Measurements from ENCODE around the gene MRTFA. TPM values are rescaled to one million over a fixed set of nuclear protein-coding genes. Genes with fewer than 3 reads are reported as not detected.

The MRTFA gene
- polyA plus RNA-seq, 2 donors: 10.7 to 16.5 TPM

DNA sequence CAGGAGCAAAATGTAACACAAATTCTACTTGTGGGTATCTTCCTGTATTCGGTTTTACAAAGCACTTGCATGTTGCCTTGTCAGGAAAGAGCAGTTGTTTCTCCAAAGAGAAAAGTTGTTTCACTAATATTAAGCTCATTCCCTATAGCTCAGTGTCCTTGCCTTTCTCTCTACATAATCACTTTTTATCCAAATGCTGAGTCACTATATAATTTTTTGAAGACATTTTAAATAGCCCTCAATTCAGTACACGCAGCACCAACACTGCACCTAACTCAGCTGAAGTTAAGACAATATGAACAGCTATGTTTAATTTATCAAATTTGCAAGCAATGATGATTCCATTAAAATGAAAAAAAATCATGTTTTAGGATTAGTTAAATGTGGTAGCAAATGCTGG, 14.5 kb upstream of the MRTFA start:
- 51 to 64% methylated on average over 2 of the region's 2 CpGs for WGBS, 2 donors
- peak overlapping the region in 1 of 2 donors; percentile 99 for H3K27ac ChIP-seq (ENCODE audit: low read depth in 2 of 2, low read length in 1 of 2)
- H3K9me3 ChIP-seq (ENCODE audit: control insufficient read depth in 2 of 2, insufficient read depth in 1 of 2, low read depth in 1 of 2, low read length in 1 of 2): no peaks in the 10 kb centered on the region
- no peak overlapping the region for H3K4me3 ChIP-seq (ENCODE audit: low read depth in 1 of 2, low read length in 2 of 2)
- H3K27me3 ChIP-seq (ENCODE audit: control insufficient read depth in 1 of 2, insufficient read depth in 2 of 2, low read length in 2 of 2): no peaks in the 10 kb centered on the region
- H3K4me1 ChIP-seq (ENCODE audit: control insufficient read depth in 2 of 2, insufficient read depth in 2 of 2, low read length in 1 of 2): peaks cover 3 to 16% of the 10 kb centered on the region in 2 donors
- H3K36me3 ChIP-seq (ENCODE audit: control insufficient read depth in 2 of 2, insufficient read depth in 2 of 2, low read length in 1 of 2): no peaks in the 10 kb centered on the region

DNA sequence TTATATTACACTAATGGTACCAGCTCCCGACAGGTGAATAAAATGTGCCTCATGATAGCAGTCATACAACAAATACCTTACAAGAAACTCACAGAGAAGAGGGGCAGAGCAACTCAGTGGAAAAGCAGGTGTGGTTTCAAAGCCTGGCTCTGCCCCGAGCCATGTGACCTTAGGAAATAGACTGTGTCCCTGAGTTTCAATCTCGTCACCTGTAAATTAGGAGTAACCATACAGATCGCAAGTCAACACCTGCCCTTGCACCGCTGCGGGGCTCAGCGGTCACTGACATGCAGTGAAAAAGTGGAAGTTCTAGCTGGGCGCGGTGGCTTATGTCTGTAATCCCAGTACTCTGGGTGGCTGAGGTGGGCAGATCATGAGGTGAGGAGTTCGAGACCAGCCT, 11.9 kb upstream of the MRTFA start:
- no peaks in the 10 kb centered on the region for H3K36me3 ChIP-seq (ENCODE audit: control insufficient read depth in 2 of 2, insufficient read depth in 2 of 2, low read length in 1 of 2)
- no peaks in the 10 kb centered on the region for H3K9me3 ChIP-seq (ENCODE audit: control insufficient read depth in 2 of 2, insufficient read depth in 1 of 2, low read depth in 1 of 2, low read length in 1 of 2)
- no peak overlapping the region for H3K4me3 ChIP-seq (ENCODE audit: low read depth in 1 of 2, low read length in 2 of 2)
- H3K27me3 ChIP-seq (ENCODE audit: control insufficient read depth in 1 of 2, insufficient read depth in 2 of 2, low read length in 2 of 2): no peaks in the 10 kb centered on the region
- H3K4me1 ChIP-seq (ENCODE audit: control insufficient read depth in 2 of 2, insufficient read depth in 2 of 2, low read length in 1 of 2): peaks cover 3 to 9% of the 10 kb centered on the region in 2 donors
- WGBS, 2 donors: 60 to 68% methylated on average over 10 of the region's 10 CpGs
- H3K27ac ChIP-seq (ENCODE audit: low read depth in 2 of 2, low read length in 1 of 2): peak overlapping the region; percentile 73 to 86

GRCh38 chr22:40645579-40646197, 9.2 kb upstream of the MRTFA start:
- 55 to 59% methylated on average over 4 of the region's 4 CpGs for WGBS, 2 donors
- Histone ChIP-seq H3K36me3 (ENCODE audit: control insufficient read depth in 2 of 2, insufficient read depth in 2 of 2, low read length in 1 of 2) (no peaks in the 10 kb centered on the region), H3K27ac (ENCODE audit: low read depth in 2 of 2, low read length in 1 of 2) (peak overlapping the region in 1 of 2 donors; percentile 31), H3K4me3 (ENCODE audit: low read depth in 1 of 2, low read length in 2 of 2) (no peak overlapping the region), H3K4me1 (ENCODE audit: control insufficient read depth in 2 of 2, insufficient read depth in 2 of 2, low read length in 1 of 2) (peaks cover 0 to 2% of the 10 kb centered on the region in 2 donors), H3K9me3 (ENCODE audit: control insufficient read depth in 2 of 2, insufficient read depth in 1 of 2, low read depth in 1 of 2, low read length in 1 of 2) (no peaks in the 10 kb centered on the region), H3K27me3 (ENCODE audit: control insufficient read depth in 1 of 2, insufficient read depth in 2 of 2, low read length in 2 of 2) (no peaks in the 10 kb centered on the region)

DNA sequence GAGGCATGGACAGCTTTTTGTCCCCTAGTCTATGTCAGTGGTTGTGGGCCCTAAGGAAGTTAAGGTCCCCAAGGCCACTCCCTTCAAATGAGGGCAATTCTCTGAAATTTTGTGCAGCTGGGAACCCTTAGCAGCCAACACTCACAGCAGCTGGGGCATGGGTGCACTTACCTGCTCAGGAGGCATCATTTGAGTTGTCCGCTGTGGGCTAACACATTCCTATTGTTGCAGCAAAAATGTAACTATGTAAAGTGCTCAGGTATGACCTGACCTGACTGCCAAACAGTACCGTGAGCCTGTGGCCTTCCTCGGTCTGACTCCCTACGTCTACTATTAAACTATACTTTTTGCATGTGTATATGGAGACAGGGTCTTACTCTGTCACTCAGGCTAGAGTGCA, 5.8 kb upstream of the MRTFA start:
- WGBS, 2 donors: 94% methylated on average over 4 of the region's 4 CpGs
- H3K4me1 ChIP-seq (ENCODE audit: control insufficient read depth in 2 of 2, insufficient read depth in 2 of 2, low read length in 1 of 2): peaks cover 0 to 5% of the 10 kb centered on the region in 2 donors
- no peak overlapping the region for H3K27ac ChIP-seq (ENCODE audit: low read depth in 2 of 2, low read length in 1 of 2)
- no peak overlapping the region for H3K4me3 ChIP-seq (ENCODE audit: low read depth in 1 of 2, low read length in 2 of 2)
- no peaks in the 10 kb centered on the region for H3K27me3 ChIP-seq (ENCODE audit: control insufficient read depth in 1 of 2, insufficient read depth in 2 of 2, low read length in 2 of 2)
- no peaks in the 10 kb centered on the region for H3K9me3 ChIP-seq (ENCODE audit: control insufficient read depth in 2 of 2, insufficient read depth in 1 of 2, low read depth in 1 of 2, low read length in 1 of 2)
- no peaks in the 10 kb centered on the region for H3K36me3 ChIP-seq (ENCODE audit: control insufficient read depth in 2 of 2, insufficient read depth in 2 of 2, low read length in 1 of 2)

- H3K27ac ChIP-seq (ENCODE audit: low read depth in 2 of 2, low read length in 1 of 2): no peak overlapping the region
- H3K9me3 ChIP-seq (ENCODE audit: control insufficient read depth in 2 of 2, insufficient read depth in 1 of 2, low read depth in 1 of 2, low read length in 1 of 2): no peaks in the 10 kb centered on the region
- H3K36me3 ChIP-seq (ENCODE audit: control insufficient read depth in 2 of 2, insufficient read depth in 2 of 2, low read length in 1 of 2): no peaks in the 10 kb centered on the region
- no peak overlapping the region for H3K4me3 ChIP-seq (ENCODE audit: low read depth in 1 of 2, low read length in 2 of 2)
- H3K4me1 ChIP-seq (ENCODE audit: control insufficient read depth in 2 of 2, insufficient read depth in 2 of 2, low read length in 1 of 2): peaks cover 0 to 5% of the 10 kb centered on the region in 2 donors
- H3K27me3 ChIP-seq (ENCODE audit: control insufficient read depth in 1 of 2, insufficient read depth in 2 of 2, low read length in 2 of 2): no peaks in the 10 kb centered on the region
- WGBS, 2 donors: 93% methylated on average over 6 of the region's 6 CpGs
Measured at GRCh38 chr22:40641269-40641668, 4.8 kb upstream of the MRTFA start.

DNA sequence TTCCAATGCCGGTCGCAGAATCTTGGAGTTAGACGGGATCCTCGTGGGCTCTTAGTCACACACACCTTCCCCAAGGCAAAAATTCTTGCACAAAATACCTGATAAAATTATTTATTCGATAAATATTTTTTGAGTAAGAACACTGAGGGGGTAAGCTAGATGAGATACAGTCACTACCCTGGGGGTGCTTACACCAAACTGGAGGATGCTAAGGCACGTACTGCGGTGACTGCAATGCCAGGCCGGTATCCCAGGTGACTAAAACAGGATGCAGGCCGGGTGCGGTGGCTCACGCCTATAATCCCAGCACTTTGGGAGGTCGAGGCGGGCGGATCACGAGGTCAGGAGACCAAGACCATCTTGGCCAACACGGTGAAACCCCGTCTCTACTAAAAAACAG, 1.7 kb upstream of the MRTFA start:
- WGBS, 2 donors: 88 to 94% methylated on average over 16 to 17 of the region's 17 CpGs
- Histone ChIP-seq H3K4me3 (ENCODE audit: low read depth in 1 of 2, low read length in 2 of 2) (no peak overlapping the region), H3K27me3 (ENCODE audit: control insufficient read depth in 1 of 2, insufficient read depth in 2 of 2, low read length in 2 of 2) (no peaks in the 10 kb centered on the region), H3K27ac (ENCODE audit: low read depth in 2 of 2, low read length in 1 of 2) (no peak overlapping the region), H3K4me1 (ENCODE audit: control insufficient read depth in 2 of 2, insufficient read depth in 2 of 2, low read length in 1 of 2) (peaks cover 0 to 9% of the 10 kb centered on the region in 2 donors), H3K36me3 (ENCODE audit: control insufficient read depth in 2 of 2, insufficient read depth in 2 of 2, low read length in 1 of 2) (no peaks in the 10 kb centered on the region), H3K9me3 (ENCODE audit: control insufficient read depth in 2 of 2, insufficient read depth in 1 of 2, low read depth in 1 of 2, low read length in 1 of 2) (no peaks in the 10 kb centered on the region)

DNA sequence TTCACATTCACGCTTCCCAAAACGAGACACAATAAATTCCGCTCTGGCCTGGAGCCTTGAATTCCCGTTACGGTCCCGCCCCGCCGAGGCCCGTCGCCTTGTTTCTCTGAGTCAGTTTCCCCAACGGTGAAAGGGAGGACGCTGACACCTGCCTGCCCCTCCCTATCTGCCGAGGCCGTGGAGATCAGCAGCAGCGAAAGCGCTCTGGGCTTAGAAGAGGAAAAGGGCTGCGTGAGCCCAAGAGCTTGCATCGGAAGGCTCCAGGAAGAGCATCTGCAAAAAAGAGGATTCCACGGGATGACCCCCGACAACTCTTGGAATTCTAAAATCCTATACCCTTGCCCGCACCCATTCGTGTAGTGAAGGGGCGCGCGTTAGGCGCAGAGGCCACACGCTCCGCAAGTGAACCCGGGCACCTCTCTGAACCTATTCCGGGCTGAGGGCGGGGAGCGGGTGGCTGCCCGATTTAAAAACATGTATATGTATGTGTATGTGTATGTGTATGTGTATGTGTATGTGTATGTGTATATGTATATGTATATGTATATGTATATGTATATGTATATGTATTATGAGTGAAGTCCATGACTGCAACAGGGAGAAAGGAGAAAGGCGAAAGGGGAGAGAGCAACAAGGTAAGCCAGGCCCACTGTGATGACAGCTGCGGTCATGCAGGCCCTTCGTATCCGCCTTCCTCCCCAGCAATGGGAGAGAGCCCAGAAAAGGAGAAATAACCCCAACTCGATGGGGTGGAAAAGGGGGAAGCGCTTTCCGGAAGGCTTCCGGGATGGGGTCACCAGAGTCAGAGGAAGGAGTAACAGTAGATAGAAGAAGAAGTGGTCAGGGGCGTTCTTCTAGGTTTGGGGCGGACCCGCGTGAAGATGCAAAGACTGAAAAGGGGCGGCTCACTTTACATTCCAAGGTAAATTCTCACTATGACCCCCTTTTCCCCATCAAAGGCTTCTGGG, 948 bp upstream of the MRTFA start:
- Histone ChIP-seq H3K36me3 (ENCODE audit: control insufficient read depth in 2 of 2, insufficient read depth in 2 of 2, low read length in 1 of 2) (no peaks in the 10 kb centered on the region), H3K4me3 (ENCODE audit: low read depth in 1 of 2, low read length in 2 of 2) (peak overlapping the region; percentile 68 to 81), H3K27me3 (ENCODE audit: control insufficient read depth in 1 of 2, insufficient read depth in 2 of 2, low read length in 2 of 2) (no peaks in the 10 kb centered on the region), H3K4me1 (ENCODE audit: control insufficient read depth in 2 of 2, insufficient read depth in 2 of 2, low read length in 1 of 2) (peaks cover 0 to 9% of the 10 kb centered on the region in 2 donors), H3K27ac (ENCODE audit: low read depth in 2 of 2, low read length in 1 of 2) (peak overlapping the region; percentile 92 to 94), H3K9me3 (ENCODE audit: control insufficient read depth in 2 of 2, insufficient read depth in 1 of 2, low read depth in 1 of 2, low read length in 1 of 2) (no peaks in the 10 kb centered on the region)
- WGBS, 2 donors: 17 to 19% methylated on average over 46 of the region's 46 CpGs

DNA sequence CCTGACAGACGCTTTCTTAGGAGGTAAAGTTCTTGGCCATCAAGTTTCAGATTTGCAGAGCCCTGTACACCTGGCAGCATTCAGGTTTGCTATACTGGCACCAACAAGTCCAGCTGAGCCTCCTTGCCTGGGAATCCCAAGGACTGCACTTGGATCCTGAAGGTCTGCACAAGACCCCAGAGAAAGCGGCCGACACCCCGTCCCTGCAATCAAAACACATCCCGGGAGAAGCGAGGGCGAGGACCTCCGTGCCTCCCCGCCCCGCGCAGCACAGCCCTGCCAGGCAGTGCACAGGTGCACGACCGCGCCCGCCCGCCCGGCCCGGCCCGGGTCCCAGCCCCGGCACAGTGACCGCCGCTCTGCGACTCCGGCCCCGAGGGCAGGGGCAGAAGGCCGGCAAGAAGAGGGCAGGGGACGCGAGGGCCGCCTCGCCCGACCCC, 559 bp downstream of the MRTFA start:
- peak overlapping the region; percentile 81 to 100 for H3K4me3 ChIP-seq (ENCODE audit: low read depth in 1 of 2, low read length in 2 of 2)
- no peaks in the 10 kb centered on the region for H3K36me3 ChIP-seq (ENCODE audit: control insufficient read depth in 2 of 2, insufficient read depth in 2 of 2, low read length in 1 of 2)
- whole genome bisulfite sequencing, 2 donors: 0 to 1% methylated on average over 17 to 31 of the region's 31 CpGs
- no peaks in the 10 kb centered on the region for H3K9me3 ChIP-seq (ENCODE audit: control insufficient read depth in 2 of 2, insufficient read depth in 1 of 2, low read depth in 1 of 2, low read length in 1 of 2)
- H3K27me3 ChIP-seq (ENCODE audit: control insufficient read depth in 1 of 2, insufficient read depth in 2 of 2, low read length in 2 of 2): no peaks in the 10 kb centered on the region
- peaks cover 0 to 9% of the 10 kb centered on the region in 2 donors for H3K4me1 ChIP-seq (ENCODE audit: control insufficient read depth in 2 of 2, insufficient read depth in 2 of 2, low read length in 1 of 2)
- peak overlapping the region; percentile 97 to 99 for H3K27ac ChIP-seq (ENCODE audit: low read depth in 2 of 2, low read length in 1 of 2)

DNA sequence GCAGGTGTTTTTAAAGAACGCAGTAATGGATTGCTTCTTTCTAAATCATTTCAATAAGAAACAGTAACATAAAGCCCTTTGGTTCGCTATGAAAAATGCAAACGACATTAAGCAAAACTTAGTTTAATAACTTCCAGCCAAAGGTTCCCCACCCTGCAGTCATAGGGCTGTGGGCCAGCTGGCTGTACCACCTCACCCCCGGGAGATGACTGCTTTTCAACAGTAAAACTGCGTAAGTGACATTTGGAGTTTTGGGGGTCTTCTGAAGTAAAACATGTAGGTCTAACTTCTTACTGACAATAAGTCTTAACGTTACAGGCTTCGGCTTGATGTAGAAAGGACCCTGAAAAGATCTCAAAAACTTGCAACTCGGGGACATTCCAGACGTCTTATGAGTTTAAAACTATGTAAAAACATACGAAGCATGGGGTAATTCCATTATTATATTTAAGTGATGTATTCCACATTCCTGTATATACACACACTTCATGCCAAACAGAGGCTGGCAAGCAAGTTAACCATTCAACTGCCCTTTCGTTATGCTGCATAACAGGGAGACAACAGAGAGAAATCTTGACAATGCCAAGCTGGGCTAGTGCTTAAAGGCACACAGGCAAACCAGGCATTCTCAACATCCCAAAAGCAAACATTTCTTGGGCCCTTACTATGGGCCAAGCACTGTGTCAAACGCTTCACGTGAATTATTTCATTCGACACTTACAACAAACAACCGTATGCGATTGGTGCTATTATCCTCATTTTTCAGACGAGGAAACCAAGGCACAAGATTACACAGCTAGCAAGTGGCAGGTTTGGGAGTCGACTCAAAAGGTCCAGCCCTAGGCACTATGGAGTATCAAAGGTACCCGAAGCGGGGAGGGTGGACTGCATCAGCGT, 1.2 kb downstream of the MRTFA start:
- Histone ChIP-seq H3K36me3 (ENCODE audit: control insufficient read depth in 2 of 2, insufficient read depth in 2 of 2, low read length in 1 of 2) (no peaks in the 10 kb centered on the region), H3K4me1 (ENCODE audit: control insufficient read depth in 2 of 2, insufficient read depth in 2 of 2, low read length in 1 of 2) (peaks cover 0 to 9% of the 10 kb centered on the region in 2 donors), H3K27ac (ENCODE audit: low read depth in 2 of 2, low read length in 1 of 2) (peak overlapping the region; percentile 17 to 99), H3K9me3 (ENCODE audit: control insufficient read depth in 2 of 2, insufficient read depth in 1 of 2, low read depth in 1 of 2, low read length in 1 of 2) (no peaks in the 10 kb centered on the region), H3K4me3 (ENCODE audit: low read depth in 1 of 2, low read length in 2 of 2) (peak overlapping the region; percentile 81 to 100), H3K27me3 (ENCODE audit: control insufficient read depth in 1 of 2, insufficient read depth in 2 of 2, low read length in 2 of 2) (no peaks in the 10 kb centered on the region)
- 17 to 24% methylated on average over 21 of the region's 21 CpGs for WGBS, 2 donors

Data from esophagus (tissue), 2 donors.